Ectodermal cell (in vitro differentiated cells): Measurements from ENCODE around the gene HOMER1. TPM values are rescaled to one million over a fixed set of nuclear protein-coding genes. Genes with fewer than 3 reads are reported as not detected.
A peak's percentile ranks its signal among the peaks of the same experiment; 100 is the strongest.

Experiments used
- H3K27ac ChIP-seq: 2 replicates; pipeline ENCODE4 v1.7.0; 2013; ENCODE audit warnings: mild to moderate bottlenecking, low read depth, low read length; ENCODE audit not compliant: insufficient read depth, poor library complexity, severe bottlenecking
- H3K27me3 ChIP-seq: 2 replicates; pipeline ENCODE4 v1.7.0; 2013; ENCODE audit warnings: mild to moderate bottlenecking, low read length; ENCODE audit not compliant: insufficient read depth, control insufficient read depth, poor library complexity, severe bottlenecking
- H3K36me3 ChIP-seq: one replicate; pipeline ENCODE4 v1.7.0; 2013; ENCODE audit warnings: low read length; ENCODE audit not compliant: control insufficient read depth, insufficient read depth
- H3K4me1 ChIP-seq: one replicate; pipeline ENCODE4 v1.7.0; 2013; ENCODE audit warnings: low read length; ENCODE audit not compliant: control insufficient read depth, insufficient read depth
- H3K4me3 ChIP-seq: 2 replicates; pipeline ENCODE4 v1.7.0; 2013; ENCODE audit warnings: low read depth, low read length, control low read depth; ENCODE audit not compliant: insufficient read depth
- H3K9me3 ChIP-seq: 2 replicates; pipeline ENCODE4 v1.7.0; 2013; ENCODE audit warnings: mild to moderate bottlenecking, low read length, moderate library complexity; ENCODE audit not compliant: control insufficient read depth
- WGBS, 2 experiments: methylation state at CpG; one replicate each; pipeline ENCODE4 v1.1.7; 2013; ENCODE audit warnings: missing lambda C conversion rate in 2 of 2; 5-methylcytosine and 5-hydroxymethylcytosine counted together
- polyA plus RNA-seq, 4 experiments: library from polyadenylated mRNA; stranded (reverse); fragments of 50-300 nt; gene quantifications; one replicate each; pipeline ENCODE4 v1.2.3, GENCODE V29; 2013

The HOMER1 gene, protein sequence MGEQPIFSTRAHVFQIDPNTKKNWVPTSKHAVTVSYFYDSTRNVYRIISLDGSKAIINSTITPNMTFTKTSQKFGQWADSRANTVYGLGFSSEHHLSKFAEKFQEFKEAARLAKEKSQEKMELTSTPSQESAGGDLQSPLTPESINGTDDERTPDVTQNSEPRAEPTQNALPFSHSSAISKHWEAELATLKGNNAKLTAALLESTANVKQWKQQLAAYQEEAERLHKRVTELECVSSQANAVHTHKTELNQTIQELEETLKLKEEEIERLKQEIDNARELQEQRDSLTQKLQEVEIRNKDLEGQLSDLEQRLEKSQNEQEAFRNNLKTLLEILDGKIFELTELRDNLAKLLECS
- 37.9 TPM for polyA plus RNA-seq (2013, experiment 1 of 4)
- 32.2 TPM for polyA plus RNA-seq (2013, experiment 2 of 4)
- polyA plus RNA-seq (2013, experiment 3 of 4) = 33.2 TPM
- 33.0 TPM for polyA plus RNA-seq (2013, experiment 4 of 4)

DNA sequence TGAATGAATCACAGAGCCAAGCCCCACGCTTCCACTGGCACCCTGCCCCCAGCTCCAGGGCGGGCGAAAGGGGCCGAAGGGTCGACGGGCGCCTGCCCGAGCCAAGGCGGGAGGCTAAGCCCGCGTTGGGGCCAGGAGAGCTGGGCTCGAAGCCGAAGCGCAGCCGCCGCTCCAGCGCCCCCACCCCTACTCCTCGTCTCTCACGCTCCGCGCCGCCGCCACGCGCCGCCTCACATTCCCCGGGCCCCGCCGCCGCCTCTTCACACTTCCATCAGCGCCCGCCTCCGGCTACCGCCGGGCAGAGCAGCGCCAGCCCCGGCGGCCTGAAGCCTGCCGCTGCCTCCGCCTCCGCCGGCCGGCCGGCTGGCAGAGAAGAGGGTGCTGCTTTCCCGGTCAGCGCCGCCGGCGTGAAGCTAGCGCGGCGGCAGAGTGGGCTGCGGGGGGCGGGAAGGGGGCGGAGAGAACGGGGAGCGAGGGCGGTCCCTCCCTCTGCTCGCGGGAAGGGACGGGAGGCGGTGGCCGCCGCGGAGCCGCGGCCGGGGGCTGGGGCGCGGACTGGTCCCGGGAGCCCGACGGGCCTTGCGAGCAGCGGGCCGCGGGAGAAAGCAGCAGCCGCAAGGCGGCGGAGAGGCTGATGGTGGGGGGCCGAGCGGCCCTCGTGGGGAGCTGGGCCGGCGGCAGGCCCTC, at the start of gene HOMER1:
Gene HOMER1, minus strand, starts transcription at position 431 of the 687 bp plus-strand sequence. CDS start 1,360 bp downstream, outside the sequence.
- Histone ChIP-seq H3K36me3 (no peaks in the 10 kb centered on the region), H3K9me3 (no peaks in the 10 kb centered on the region), H3K27ac (peak within 1 kb of the TSS; percentile 98), H3K4me1 (peaks cover 20% of the 10 kb centered on the region), H3K27me3 (no peaks in the 10 kb centered on the region), H3K4me3 (peak within 1 kb of the TSS; percentile 82)
- 0% methylated on average over 85 of the region's 85 CpGs for WGBS, 2 experiments

DNA sequence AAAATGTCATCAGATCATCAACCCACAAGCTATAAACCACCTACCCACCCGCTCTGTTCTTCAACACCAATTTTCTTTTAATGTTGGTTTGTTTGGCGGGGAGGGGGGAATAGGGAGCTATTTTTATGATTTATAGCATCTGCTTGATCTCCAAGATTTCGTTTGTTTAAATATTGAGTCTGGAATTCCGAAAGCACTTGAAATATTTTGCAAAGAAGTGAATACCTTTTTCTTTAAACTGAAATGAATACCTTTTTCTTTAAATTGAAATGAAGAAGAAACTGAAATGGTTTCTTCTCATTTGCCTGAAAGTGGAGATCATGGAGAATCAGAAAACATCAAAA, 49.3 kb upstream of the HOMER1 start:
- Histone ChIP-seq H3K4me3 (no peak overlapping the region), H3K4me1 (peaks cover 17% of the 10 kb centered on the region), H3K36me3 (no peaks in the 10 kb centered on the region), H3K9me3 (no peaks in the 10 kb centered on the region), H3K27ac (no peak overlapping the region), H3K27me3 (no peaks in the 10 kb centered on the region)
- WGBS, 2 experiments = 91 to 93% methylated on average over 2 to 3 of the region's 4 CpGs

DNA sequence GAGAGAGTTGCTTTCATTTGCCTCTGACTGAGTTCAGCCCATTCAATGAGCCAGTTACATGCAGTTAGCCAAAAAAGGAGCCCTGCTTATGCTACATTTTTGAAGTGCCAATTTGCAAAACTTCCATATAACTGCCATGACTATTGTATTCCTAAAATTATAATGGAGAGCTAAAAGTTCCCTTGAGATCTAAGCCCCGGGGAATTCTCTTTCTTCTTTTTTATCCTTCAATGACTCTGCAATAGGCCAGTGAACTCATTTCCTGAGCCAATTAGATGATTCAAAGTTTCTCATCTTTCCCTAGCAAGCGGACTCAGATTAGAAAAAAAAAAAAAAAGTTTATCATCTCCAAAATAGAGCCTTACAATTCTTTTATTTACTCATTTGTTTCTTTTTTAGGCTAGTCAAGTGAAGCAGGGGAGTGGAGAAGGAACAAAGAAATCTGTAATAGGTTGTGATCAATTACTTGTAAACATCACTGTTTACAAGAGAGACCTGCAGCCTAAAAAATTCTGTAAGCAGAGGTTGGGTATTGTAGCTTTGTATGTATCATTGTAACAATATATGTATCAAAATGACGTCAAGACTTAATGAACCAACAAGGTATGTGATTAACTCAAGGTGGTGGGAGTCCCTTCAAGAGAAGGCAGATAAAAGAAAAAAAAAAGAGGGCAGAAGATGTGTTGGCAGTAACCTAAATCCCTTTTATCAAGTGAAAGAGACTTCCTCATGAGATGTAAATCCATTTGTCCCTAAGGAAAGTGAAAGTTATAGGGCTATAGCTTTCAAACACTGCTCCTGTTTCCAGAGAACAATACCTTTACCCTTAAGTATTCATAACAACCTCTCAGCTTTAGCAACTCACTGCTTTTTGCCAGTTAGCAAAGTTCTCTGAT, 48.7 kb upstream of the HOMER1 start:
- peaks cover 17% of the 10 kb centered on the region for H3K4me1 ChIP-seq
- H3K9me3 ChIP-seq = no peaks in the 10 kb centered on the region
- no peak overlapping the region for H3K4me3 ChIP-seq
- no peaks in the 10 kb centered on the region for H3K36me3 ChIP-seq
- H3K27ac ChIP-seq = no peak overlapping the region
- H3K27me3 ChIP-seq = no peaks in the 10 kb centered on the region
- 36 to 44% methylated on average over 3 of the region's 3 CpGs for WGBS, 2 experiments

DNA sequence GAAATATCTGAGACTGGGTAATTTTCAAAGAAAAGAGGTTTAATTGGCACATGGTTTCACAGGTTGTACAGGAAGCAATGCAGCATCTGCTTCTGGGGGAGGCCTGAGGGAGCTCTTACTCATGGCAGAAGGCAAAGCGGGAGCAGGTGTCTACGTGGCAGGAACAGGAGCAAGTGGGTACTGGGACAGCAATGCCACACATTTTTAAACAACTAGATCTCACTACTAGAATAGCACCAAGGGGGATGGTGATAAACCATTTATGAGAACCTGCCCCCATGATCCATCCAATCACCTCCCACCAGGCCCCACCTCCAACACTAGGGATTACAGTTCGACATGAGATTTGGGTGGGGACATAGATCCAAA, 47.6 kb upstream of the HOMER1 start:
- no peak overlapping the region for H3K4me3 ChIP-seq
- H3K36me3 ChIP-seq = no peaks in the 10 kb centered on the region
- no peaks in the 10 kb centered on the region for H3K27me3 ChIP-seq
- no peaks in the 10 kb centered on the region for H3K9me3 ChIP-seq
- 85 to 97% methylated on average over 3 of the region's 3 CpGs for WGBS, 2 experiments
- H3K4me1 ChIP-seq = peaks cover 17% of the 10 kb centered on the region
- no peak overlapping the region for H3K27ac ChIP-seq

DNA sequence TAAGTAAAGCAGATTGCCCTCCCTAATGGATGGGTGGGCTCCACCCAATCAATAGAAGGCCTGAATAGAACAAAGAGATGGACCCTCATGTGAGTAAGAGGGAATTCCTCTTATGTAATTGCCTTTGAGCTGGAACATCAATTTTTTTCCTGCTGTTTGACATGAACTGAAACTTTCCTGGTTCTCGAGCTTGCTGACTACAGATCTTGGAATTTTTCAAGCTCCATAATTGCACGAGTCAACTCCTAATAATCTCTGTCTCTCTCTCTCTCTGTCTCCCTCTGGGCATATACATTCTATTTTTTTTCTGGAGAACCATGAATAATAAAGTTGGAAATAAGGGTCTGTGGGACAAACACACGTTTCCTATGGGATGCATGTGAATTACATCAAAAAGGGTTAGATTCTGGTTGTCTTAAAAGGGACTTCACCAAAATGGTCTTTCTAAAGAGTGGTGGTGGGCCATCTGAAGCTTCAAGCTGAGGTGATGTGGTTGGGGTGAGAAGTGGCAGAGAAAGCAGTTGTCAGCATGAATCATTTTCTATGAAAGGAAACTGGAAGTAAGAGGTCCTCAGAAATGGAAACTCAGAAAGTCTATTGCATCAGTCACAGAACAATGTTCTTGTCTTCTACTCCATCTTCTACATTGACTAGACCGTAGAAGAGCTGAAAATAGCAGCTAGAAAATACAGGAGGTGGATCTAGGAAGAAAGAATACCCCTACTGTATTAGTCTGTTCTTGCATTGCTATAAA, 47.0 kb upstream of the HOMER1 start:
- Histone ChIP-seq H3K4me3 (no peak overlapping the region), H3K4me1 (peaks cover 17% of the 10 kb centered on the region), H3K27me3 (no peaks in the 10 kb centered on the region)

DNA sequence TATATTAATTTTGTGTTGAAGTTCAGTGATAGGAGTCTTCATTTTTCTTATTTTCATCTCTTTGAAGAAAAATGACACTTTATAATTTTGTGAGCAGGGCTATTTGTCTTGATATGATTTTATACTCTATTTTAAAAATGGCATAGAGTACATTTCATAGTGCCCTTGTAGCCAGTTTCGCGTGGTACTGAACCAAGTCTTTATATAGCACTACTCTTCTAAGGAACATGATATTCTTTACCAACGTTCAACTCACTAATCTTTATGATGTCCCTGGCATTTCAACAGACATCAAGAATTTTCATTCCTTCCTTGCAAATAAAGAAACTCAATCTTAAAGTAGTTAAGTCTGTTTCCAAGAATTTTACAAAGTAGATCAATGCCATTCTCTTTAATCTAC, 41.5 kb upstream of the HOMER1 start:
- H3K4me3 ChIP-seq = no peak overlapping the region

More for the DNA sequence above, 47.0 kb upstream of the HOMER1 start:
- H3K36me3 ChIP-seq = no peaks in the 10 kb centered on the region
- no peak overlapping the region for H3K27ac ChIP-seq
- no peaks in the 10 kb centered on the region for H3K9me3 ChIP-seq
- WGBS, 2 experiments = 87 to 89% methylated on average over 3 to 4 of the region's 4 CpGs

DNA sequence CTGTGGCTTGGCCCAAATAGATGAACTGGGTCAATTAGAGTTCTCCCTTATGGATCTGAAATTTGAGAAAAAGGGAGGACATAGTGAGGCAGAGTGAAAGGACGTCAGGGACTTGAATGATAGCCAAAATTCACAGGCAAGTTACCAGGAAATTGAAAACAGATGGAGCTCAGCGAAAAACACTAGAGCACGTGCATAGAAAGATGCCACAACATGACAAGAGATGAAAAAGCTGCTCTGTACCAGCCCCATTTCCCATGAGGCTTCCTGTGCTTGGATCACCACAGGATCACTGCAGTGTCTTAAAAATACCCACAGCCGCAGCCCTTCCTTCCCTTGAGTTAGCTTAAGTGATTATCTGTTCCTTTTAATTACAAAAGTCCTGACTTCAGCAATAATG, 39.0 kb upstream of the HOMER1 start:
- no peak overlapping the region for H3K27ac ChIP-seq
- H3K27me3 ChIP-seq = no peaks in the 10 kb centered on the region
- no peak overlapping the region for H3K4me3 ChIP-seq
- no peaks in the 10 kb centered on the region for H3K9me3 ChIP-seq
- H3K4me1 ChIP-seq = no peaks in the 10 kb centered on the region
- WGBS, 2 experiments = 92 to 94% methylated on average over 4 of the region's 4 CpGs
- no peaks in the 10 kb centered on the region for H3K36me3 ChIP-seq

More for the DNA sequence above, 41.5 kb upstream of the HOMER1 start:
- no peaks in the 10 kb centered on the region for H3K27me3 ChIP-seq
- 88 to 91% methylated on average over 3 of the region's 3 CpGs for WGBS, 2 experiments
- no peaks in the 10 kb centered on the region for H3K36me3 ChIP-seq
- H3K27ac ChIP-seq = no peak overlapping the region
- H3K4me1 ChIP-seq = no peaks in the 10 kb centered on the region
- H3K9me3 ChIP-seq = no peaks in the 10 kb centered on the region

DNA sequence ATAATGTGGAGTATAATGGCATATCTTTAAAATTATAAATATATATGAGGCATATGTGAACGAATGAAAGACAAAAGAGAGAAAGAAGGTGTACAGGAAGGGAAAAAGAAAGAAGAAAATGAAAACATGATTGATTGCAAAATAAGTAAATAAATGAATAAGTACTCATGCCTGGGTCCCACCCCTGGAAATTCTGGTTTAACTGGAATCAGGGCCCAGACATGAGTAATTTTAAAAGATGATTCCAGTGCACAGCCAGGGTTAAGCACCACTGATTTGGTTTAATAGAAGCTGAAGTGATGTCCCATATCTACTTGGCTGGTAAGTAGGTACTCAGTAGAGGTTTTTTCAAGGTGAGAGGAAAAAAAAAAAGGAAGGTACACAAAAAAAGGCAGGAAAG, 34.0 kb upstream of the HOMER1 start:
- WGBS, 2 experiments = 93 to 96% methylated on average over 1 of the region's 1 CpG
- H3K9me3 ChIP-seq = no peaks in the 10 kb centered on the region
- H3K27me3 ChIP-seq = no peaks in the 10 kb centered on the region
- no peaks in the 10 kb centered on the region for H3K36me3 ChIP-seq
- peaks cover 4% of the 10 kb centered on the region for H3K4me1 ChIP-seq
- no peak overlapping the region for H3K4me3 ChIP-seq
- H3K27ac ChIP-seq = no peak overlapping the region

DNA sequence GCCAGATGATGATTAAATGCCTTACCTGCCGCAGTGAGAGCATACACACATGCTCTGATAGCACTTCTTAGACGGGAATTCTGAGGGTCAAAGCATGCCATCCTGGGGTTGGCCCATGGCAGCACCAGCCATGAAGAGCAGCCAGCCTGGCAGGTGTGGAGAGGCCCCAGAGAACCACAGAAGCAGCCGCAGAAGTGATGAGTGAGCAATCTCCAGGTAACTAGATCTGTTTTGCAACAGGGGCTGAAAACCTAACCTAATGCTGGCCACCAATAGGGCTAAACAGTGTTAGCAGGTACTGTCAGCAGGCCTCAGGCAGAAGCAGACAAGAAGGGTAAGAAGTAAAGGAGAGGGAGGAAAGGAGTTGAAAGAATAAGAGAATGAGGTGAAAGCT, 33.5 kb upstream of the HOMER1 start:
- Histone ChIP-seq H3K27ac (no peak overlapping the region), H3K27me3 (no peaks in the 10 kb centered on the region), H3K4me1 (peaks cover 4% of the 10 kb centered on the region), H3K9me3 (no peaks in the 10 kb centered on the region), H3K36me3 (no peaks in the 10 kb centered on the region), H3K4me3 (no peak overlapping the region)
- WGBS, 2 experiments = 89 to 93% methylated on average over 3 of the region's 3 CpGs
